ENCODE measurements around the gene SPAG4. TPM values are rescaled to one million over a fixed set of nuclear protein-coding genes. Genes with fewer than 3 reads are reported as not detected.
A peak's percentile ranks its signal among the peaks of the same experiment; 100 is the strongest.

The SPAG4 gene
- total RNA-seq, 1 experiment from 2014 or later = 0.67 TPM

GRCh38 chr20:35587436-35587835 is 28.2 kb upstream of the SPAG4 start:
- no peaks in the 10 kb centered on the region for H3K27me3 ChIP-seq (replicated peaks; ENCODE audit: insufficient read depth, low read depth, low read length, poor library complexity)
- BruUV-seq (replicated peaks) = no TSS peak
- TF ChIP-seq EZH2 (IDR thresholded peaks at IDR 0.05; ENCODE audit: borderline replicate concordance, low read depth, low read length, poor library complexity, severe bottlenecking) (no peak), CTCF (conservative IDR thresholded peaks at IDR 0.05; ENCODE audit: low read depth, low read length) (no peak)
- H3K4me1 ChIP-seq (ENCODE audit: insufficient read depth, low read length, poor library complexity, severe bottlenecking) = no peaks in the 10 kb centered on the region
- DNase-seq (ENCODE audit: low spot score) = no peak
- no peaks in the 10 kb centered on the region for H3K9me3 ChIP-seq (ENCODE audit: low read depth, low read length, poor library complexity, severe bottlenecking)
- intact Hi-C loops (cut with micrococcal nuclease; ENCODE audit: unreplicated experiment) = no loop called here
- no peak overlapping the region for H3K27ac ChIP-seq (ENCODE audit: low read depth, low read length, poor library complexity, severe bottlenecking)
- ChIA-PET CTCF (no interaction called here), POLR2A (ENCODE audit: low non-redundant PET) (no interaction called here)
- no peaks in the 10 kb centered on the region for H3K36me3 ChIP-seq (ENCODE audit: insufficient read depth, low read length, poor library complexity, severe bottlenecking)
- no peak overlapping the region for H3K4me3 ChIP-seq (ENCODE audit: low read depth, low read length, poor library complexity, severe bottlenecking)

GRCh38 chr20:35588397-35588796 is 27.2 kb upstream of the SPAG4 start:
- DNase-seq (ENCODE audit: low spot score) = no peak
- Histone ChIP-seq H3K36me3 (ENCODE audit: insufficient read depth, low read length, poor library complexity, severe bottlenecking) (no peaks in the 10 kb centered on the region), H3K4me3 (ENCODE audit: low read depth, low read length, poor library complexity, severe bottlenecking) (no peak overlapping the region), H3K9me3 (ENCODE audit: low read depth, low read length, poor library complexity, severe bottlenecking) (no peaks in the 10 kb centered on the region), H3K4me1 (ENCODE audit: insufficient read depth, low read length, poor library complexity, severe bottlenecking) (no peaks in the 10 kb centered on the region), H3K27me3 (replicated peaks; ENCODE audit: insufficient read depth, low read depth, low read length, poor library complexity) (no peaks in the 10 kb centered on the region), H3K27ac (ENCODE audit: low read depth, low read length, poor library complexity, severe bottlenecking) (no peak overlapping the region)
- intact Hi-C loops (cut with micrococcal nuclease; ENCODE audit: unreplicated experiment) = no loop called here
- ChIA-PET POLR2A (ENCODE audit: low non-redundant PET) (no interaction called here), CTCF (interaction anchor here (0.6 to 0.7 kb wide), 2 partner anchors 244 to 622 kb away, joined by 4 read pairs; no protein-coding TSS in a partner anchor)
- TF ChIP-seq CTCF (conservative IDR thresholded peaks at IDR 0.05; ENCODE audit: low read depth, low read length) (no peak), EZH2 (IDR thresholded peaks at IDR 0.05; ENCODE audit: borderline replicate concordance, low read depth, low read length, poor library complexity, severe bottlenecking) (no peak)
- BruUV-seq (replicated peaks) = no TSS peak

GRCh38 chr20:35592339-35592974 is 23.2 kb upstream of the SPAG4 start:
- peak; percentile 31 for DNase-seq (ENCODE audit: low spot score)

More at GRCh38 chr20:35592339-35592974, 23.2 kb upstream of the SPAG4 start:
- no peaks in the 10 kb centered on the region for H3K4me1 ChIP-seq (ENCODE audit: insufficient read depth, low read length, poor library complexity, severe bottlenecking)
- no peaks in the 10 kb centered on the region for H3K9me3 ChIP-seq (ENCODE audit: low read depth, low read length, poor library complexity, severe bottlenecking)
- H3K4me3 ChIP-seq (ENCODE audit: low read depth, low read length, poor library complexity, severe bottlenecking) = no peak overlapping the region
- H3K27ac ChIP-seq (ENCODE audit: low read depth, low read length, poor library complexity, severe bottlenecking) = no peak overlapping the region
- no peaks in the 10 kb centered on the region for H3K27me3 ChIP-seq (replicated peaks; ENCODE audit: insufficient read depth, low read depth, low read length, poor library complexity)
- intact Hi-C loops (cut with micrococcal nuclease; ENCODE audit: unreplicated experiment) = no loop called here
- CTCF ChIA-PET = no interaction called here
- H3K36me3 ChIP-seq (ENCODE audit: insufficient read depth, low read length, poor library complexity, severe bottlenecking) = no peaks in the 10 kb centered on the region
- POLR2A ChIA-PET (ENCODE audit: low non-redundant PET) = no interaction called here
- TF ChIP-seq EZH2 (IDR thresholded peaks at IDR 0.05; ENCODE audit: borderline replicate concordance, low read depth, low read length, poor library complexity, severe bottlenecking) (no peak), CTCF (conservative IDR thresholded peaks at IDR 0.05; ENCODE audit: low read depth, low read length) (no peak)
- no TSS peak for BruUV-seq (replicated peaks)
